OCI-LY7 (cell line): ENCODE results near the gene TRAF3.

Source experiments
- CTCF ChIP-seq: fragments of 200-600 bp; sonication (generic); conservative IDR thresholded peaks from 2 replicates; pipeline ENCODE4 v1.5.1; 2014; ENCODE audit warnings: mild to moderate bottlenecking, antibody characterized with exemption, low read length, moderate library complexity, mixed read lengths
- EZH2phosphoT487 ChIP-seq: fragments of 200-600 bp; sonication (generic); IDR thresholded peaks from 2 replicates; pipeline ENCODE4 v1.6.1; 2018; ENCODE audit warnings: low read depth, borderline replicate concordance, mild to moderate bottlenecking, mixed run types, antibody characterized with exemption, low read length, moderate library complexity, mixed read lengths

- no peak for TF ChIP-seq CTCF
- TF ChIP-seq EZH2phosphoT487, result no peak
Observed at GRCh38 chr14:102811254-102811963, 34.2 kb downstream of the TRAF3 start.
